A549 (cell line): ENCODE results near the gene THRA. TPM values are rescaled to one million over a fixed set of nuclear protein-coding genes. Genes with fewer than 3 reads are reported as not detected.

Experiments used
- ATAC-seq, 2 experiments: fragments of 200-7000 bp in 1 of 2; fragments of >200 bp in 1 of 2; cut with Nextera tagmentation in 1 of 2; cut with Tn5 transposase in 1 of 2; 3 replicates each; pipeline versions ENCODE4 v1.8.0 to v1.9.1; 2018 to 2020; ENCODE audit warnings: mild to moderate bottlenecking in 1 of 2, moderate library complexity in 1 of 2
- CTCF ChIA-PET: fragments of 300-600 bp; sonication (Branson Sonifier 250); formaldehyde crosslinking; extraction: SDS; loops from one replicate; lab custom pipeline; 2021; ENCODE audit warnings: antibody characterized with exemption, inconsistent platforms; lab: Yijun Ruan, JAX
- POLR2A ChIA-PET: fragments of 350-600 bp; formaldehyde crosslinking; extraction: SDS; loops from one replicate; lab custom pipeline; 2021; ENCODE audit warnings: antibody characterized with exemption, inconsistent platforms; lab: Yijun Ruan, JAX
- DNase-seq, 2 experiments: peaks; one replicate each; pipeline versions ENCODE4 v3.0.0 to v3.0.0-alpha.2; 2011 to 2016; ENCODE audit warnings: low read depth in 1 of 2, low spot score in 1 of 2
- FAIRE-seq: peaks from 2 replicates; lab custom pipeline; 2011; peaks lifted over from hg19 to GRCh38; lab: Jason Lieb, UNC
- H3K27ac ChIP-seq, 2 experiments: fragments of >200 bp; sonication (Bioruptor Twin); formaldehyde crosslinking; 3 replicates each; pipeline ENCODE4 v1.5.1; 2016 to 2017
- H3K4me1 ChIP-seq: fragments of >200 bp; sonication (Bioruptor Twin); formaldehyde crosslinking; 3 replicates; pipeline ENCODE4 v1.6.1; 2016
- H3K4me2 ChIP-seq: fragments of >200 bp; sonication (Bioruptor Twin); formaldehyde crosslinking; 3 replicates; pipeline ENCODE4 v1.6.1; 2016
- H3K4me3 ChIP-seq: fragments of >200 bp; sonication (Bioruptor Twin); formaldehyde crosslinking; 3 replicates; pipeline ENCODE4 v1.5.1; 2016
- H3K9me3 ChIP-seq: fragments of >200 bp; sonication (Bioruptor Twin); formaldehyde crosslinking; 3 replicates; pipeline ENCODE4 v1.6.1; 2016
- BHLHE40 ChIP-seq: IDR thresholded peaks from 2 replicates; pipeline ENCODE4 v1.6.1; 2012; ENCODE audit warnings: low read depth, low read length, inconsistent platforms
- EHF ChIP-seq: fragments of 250-450 bp; sonication (Bioruptor Pico); IDR thresholded peaks from 2 replicates; pipeline ENCODE4 v1.5.0; 2020; ENCODE audit warnings: mild to moderate bottlenecking
- ESRRA ChIP-seq: fragments of 150-350 bp; IDR thresholded peaks from 2 replicates; pipeline ENCODE4 v1.6.1; 2014; ENCODE audit warnings: mild to moderate bottlenecking, low read length, borderline replicate concordance
- GATA3 ChIP-seq: IDR thresholded peaks from 2 replicates; pipeline ENCODE4 v1.6.1; 2012; ENCODE audit warnings: borderline replicate concordance
- HOXB5 ChIP-seq: fragments of 250-450 bp; sonication (Bioruptor Pico); IDR thresholded peaks from 2 replicates; pipeline ENCODE4 v1.5.0; 2020; ENCODE audit warnings: mild to moderate bottlenecking, moderate library complexity
- JUN ChIP-seq, 2 experiments: fragments of >200 bp; sonication (Bioruptor Twin); formaldehyde crosslinking; IDR thresholded peaks; 2 replicates in 1 of 2; 3 replicates in 1 of 2; pipeline ENCODE4 v1.6.1; 2016 to 2017
- JUNB ChIP-seq: fragments of >200 bp; sonication (Bioruptor Twin); formaldehyde crosslinking; IDR thresholded peaks from 2 replicates; pipeline ENCODE4 v1.6.1; 2016
- MAZ ChIP-seq: fragments of 150-350 bp; IDR thresholded peaks from 2 replicates; pipeline ENCODE4 v1.6.1; 2014; ENCODE audit warnings: antibody characterized with exemption, low read depth, low read length, borderline replicate concordance
- MYC ChIP-seq: IDR thresholded peaks from 2 replicates; pipeline ENCODE4 v1.6.1; 2012; ENCODE audit warnings: mild to moderate bottlenecking, inconsistent platforms, low read length, improper control_type of control experiment, borderline replicate concordance
- NPAS2 ChIP-seq: fragments of 250-450 bp; sonication (Bioruptor Pico); IDR thresholded peaks from 2 replicates; pipeline ENCODE4 v1.8.0; 2022; ENCODE audit warnings: mild to moderate bottlenecking, moderate library complexity, borderline replicate concordance
- RAD21 ChIP-seq, 2 experiments: fragments of >200 bp in 1 of 2; sonication (Bioruptor Twin) in 1 of 2; formaldehyde crosslinking in 1 of 2; IDR thresholded peaks in 1 of 2; conservative IDR thresholded peaks in 1 of 2; 2 replicates in 1 of 2; 3 replicates in 1 of 2; pipeline ENCODE4 v1.6.1; 2012 to 2018; ENCODE audit warnings: inconsistent platforms in 1 of 2
- RCOR1 ChIP-seq: fragments of 150-350 bp; IDR thresholded peaks from 2 replicates; pipeline ENCODE4 v1.6.1; 2014; ENCODE audit warnings: antibody characterized with exemption, low read length, low read depth
- SMC3 ChIP-seq: fragments of >200 bp; sonication (Bioruptor Twin); formaldehyde crosslinking; IDR thresholded peaks from 3 replicates; pipeline ENCODE4 v1.6.1; 2018; ENCODE audit warnings: inconsistent platforms
- TP53 ChIP-seq: fragments of 250-450 bp; sonication (Bioruptor Pico); IDR thresholded peaks from 2 replicates; pipeline ENCODE4 v1.5.0; 2021; ENCODE audit warnings: mild to moderate bottlenecking, moderate library complexity
- ZFP36 ChIP-seq: fragments of 450-650 bp; IDR thresholded peaks from 2 replicates; pipeline ENCODE4 v1.6.1; 2014; ENCODE audit warnings: borderline replicate concordance; ENCODE audit not compliant: partially characterized antibody
- ZSCAN20 ChIP-seq: fragments of 250-450 bp; sonication (Bioruptor Pico); IDR thresholded peaks from 2 replicates; pipeline ENCODE4 v1.8.0; 2022; ENCODE audit warnings: mild to moderate bottlenecking, moderate library complexity
- WGBS: methylation state at CpG from one replicate; pipeline ENCODE4 v1.1.6; 2017; ENCODE audit errors: missing lambda C conversion rate; 5-methylcytosine and 5-hydroxymethylcytosine counted together
- polyA plus RNA-seq, 4 experiments: library from polyadenylated mRNA; depleted of rRNA in 3 of 4; stranded (reverse); fragments of >200 nt; fragmentation: RNase III in 1 of 4; extraction: RNeasy Plus Mini Kit Qiagen cat#74134 plus additional on column Dnase treatment in 1 of 4; gene quantifications; 2 replicates in 3 of 4; 3 replicates in 1 of 4; pipeline ENCODE4 v1.2.3, GENCODE V29; 2011 to 2017
- TF ChIP-seq, protein P1 (sequence below): fragments of >200 bp; sonication (Bioruptor Twin); formaldehyde crosslinking; IDR thresholded peaks from 3 replicates; pipeline ENCODE4 v1.5.1; 2016
- TF ChIP-seq, protein P2 (sequence below): IDR thresholded peaks from 2 replicates; pipeline ENCODE4 v1.6.1; 2012
- TF ChIP-seq, protein P3 (sequence below): fragments of >200 bp; sonication (Bioruptor Twin); formaldehyde crosslinking; IDR thresholded peaks from 3 replicates; pipeline ENCODE4 v1.6.1; 2016

THRA gene
- polyA plus RNA-seq, 2 of the 4 experiments (the other 2 are of a cell fraction) = 20.1 to 22.5 TPM

DNA sequence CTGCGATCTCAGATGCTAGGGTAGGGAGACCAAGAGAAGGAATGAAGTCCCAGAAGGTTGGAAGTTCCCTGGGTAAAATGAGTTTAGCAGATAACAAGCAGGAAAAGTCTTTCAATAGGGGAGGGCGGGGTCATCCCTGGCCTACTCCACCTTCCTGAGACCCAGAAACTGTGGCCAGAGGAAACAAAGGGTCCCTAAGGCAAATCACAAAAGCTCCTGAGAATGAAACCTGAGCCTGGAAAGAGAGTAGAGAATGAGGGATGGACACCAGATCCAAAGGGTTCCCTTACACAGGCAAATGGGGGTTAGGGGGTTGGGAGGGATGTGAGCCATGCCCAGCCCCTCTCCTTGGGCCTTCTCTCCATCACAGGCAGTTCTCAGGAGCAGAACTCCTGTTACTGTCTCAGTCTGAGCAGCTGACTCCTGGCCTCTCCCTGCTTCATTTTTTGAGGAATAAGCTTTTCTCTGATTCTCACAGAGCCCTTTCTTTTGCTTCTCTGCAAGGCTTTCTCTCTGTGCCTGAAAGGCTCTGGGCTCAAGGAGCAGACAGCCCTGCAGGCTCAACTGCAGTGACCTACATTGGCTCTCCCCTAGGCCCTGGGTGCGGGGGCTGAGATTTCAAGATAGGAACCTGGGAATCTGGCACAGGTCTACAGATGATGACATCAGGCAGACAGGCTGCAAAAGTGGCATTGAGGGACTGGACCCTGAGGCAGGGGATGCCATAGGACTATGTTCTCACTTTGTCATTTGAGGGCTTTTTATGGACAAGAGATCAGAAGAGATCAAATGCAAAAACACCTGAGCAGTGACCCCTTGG lies 47.5 kb downstream of the THRA start (continued):
- TF ChIP-seq GATA3 = no peak
- no peak for TF ChIP-seq JUN (IDR thresholded peaks at IDR 0.05)
- TF ChIP-seq MYC = no peak

DNA sequence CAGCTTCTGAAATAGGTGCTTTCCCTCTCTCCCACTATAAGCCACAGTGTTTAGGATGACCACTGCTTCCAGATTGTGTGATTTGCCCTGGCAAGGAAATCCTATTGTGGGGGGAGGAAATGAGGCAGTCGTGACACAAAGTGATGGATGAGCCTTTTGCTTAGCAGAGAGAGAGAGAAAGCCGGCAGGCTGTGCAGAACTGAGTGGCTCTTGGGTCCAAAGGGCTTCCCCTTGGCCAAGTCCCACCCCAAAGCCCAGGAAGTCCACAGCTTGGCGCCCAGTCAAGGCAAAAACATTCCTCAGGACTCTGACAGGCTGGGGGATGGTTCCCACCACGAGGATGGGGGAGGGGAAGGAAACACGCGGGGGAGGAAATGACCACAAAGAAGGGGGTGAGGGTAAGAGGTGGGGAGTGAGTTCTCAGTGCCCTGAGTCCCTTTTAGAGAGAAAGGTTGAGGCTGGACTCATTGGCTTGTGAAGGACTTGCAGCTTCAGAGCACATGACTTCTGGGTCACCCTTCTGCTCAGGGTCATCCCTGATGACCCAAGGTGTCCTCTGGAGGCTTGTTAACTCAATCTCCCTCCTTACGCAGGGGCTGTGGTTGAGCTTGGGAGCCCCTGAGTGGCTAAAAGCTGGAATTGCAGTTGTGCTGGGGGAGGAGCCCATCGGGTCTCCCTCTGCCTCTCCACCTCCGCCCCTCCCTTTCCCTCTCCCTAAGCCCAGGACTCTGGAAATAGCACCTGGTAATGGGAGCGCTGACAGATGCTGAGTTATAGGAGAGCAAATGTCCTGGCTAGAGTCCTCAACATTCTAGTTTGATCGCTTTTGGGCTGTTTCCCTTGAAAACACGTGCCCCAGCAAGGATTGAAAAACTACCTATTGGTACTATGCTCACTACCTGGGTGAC lies 48.7 kb downstream of the THRA start:
- peak overlapping the region; percentile 87 for H3K4me2 ChIP-seq
- H3K4me3 ChIP-seq = 0 out of 3 replicates have a peak overlapping the region, but pooled peaks have one; percentile 0
- FAIRE-seq (peak; percentile 77), DNase-seq (peak; percentile 91 to 99), ATAC-seq (peak; percentile 80 to 84)
- POLR2A ChIA-PET = interaction anchor here (0.8 to 7.9 kb wide), 5 partner anchors 11 to 131 kb away, joined by 3 to 173 read pairs (median 6); partner anchors contain the start of genes CASC3, MSL1, NR1D1 and PSMD3
- CTCF ChIA-PET = interaction anchor here (0.6 to 9.4 kb wide), 38 partner anchors 10 to 244 kb away, joined by 3 to 228 read pairs (median 10); partner anchors contain the start of genes CASC3, CDC6, CSF3 and MED24
- TF ChIP-seq RAD21 (conservative IDR thresholded peaks at IDR 0.05 in 1 of 2, IDR thresholded peaks at IDR 0.05 in 1 of 2) (peak; percentile 96), RCOR1 (0 out of 2 replicates have a peak, but pooled peaks have one; percentile 57), HOXB5 (peak; percentile 96), JUNB (no peak), ZSCAN20 (no peak), SMC3 (peak; percentile 93), JUN (IDR thresholded peaks at IDR 0.05) (peak in 1 of 2 experiments; percentile 58; a peak in 3 of 5 replicates), EHF (CRISPR knock-in tag) (no peak), MYC (peak; percentile 84; the same call in 1 of the 2 replicates), NPAS2 (CRISPR knock-in tag) (no peak), BHLHE40 (no peak), ESRRA (peak; percentile 93), MAZ (peak; percentile 48), ZFP36 (peak; percentile 37)
- TF ChIP-seq, protein P1, sequence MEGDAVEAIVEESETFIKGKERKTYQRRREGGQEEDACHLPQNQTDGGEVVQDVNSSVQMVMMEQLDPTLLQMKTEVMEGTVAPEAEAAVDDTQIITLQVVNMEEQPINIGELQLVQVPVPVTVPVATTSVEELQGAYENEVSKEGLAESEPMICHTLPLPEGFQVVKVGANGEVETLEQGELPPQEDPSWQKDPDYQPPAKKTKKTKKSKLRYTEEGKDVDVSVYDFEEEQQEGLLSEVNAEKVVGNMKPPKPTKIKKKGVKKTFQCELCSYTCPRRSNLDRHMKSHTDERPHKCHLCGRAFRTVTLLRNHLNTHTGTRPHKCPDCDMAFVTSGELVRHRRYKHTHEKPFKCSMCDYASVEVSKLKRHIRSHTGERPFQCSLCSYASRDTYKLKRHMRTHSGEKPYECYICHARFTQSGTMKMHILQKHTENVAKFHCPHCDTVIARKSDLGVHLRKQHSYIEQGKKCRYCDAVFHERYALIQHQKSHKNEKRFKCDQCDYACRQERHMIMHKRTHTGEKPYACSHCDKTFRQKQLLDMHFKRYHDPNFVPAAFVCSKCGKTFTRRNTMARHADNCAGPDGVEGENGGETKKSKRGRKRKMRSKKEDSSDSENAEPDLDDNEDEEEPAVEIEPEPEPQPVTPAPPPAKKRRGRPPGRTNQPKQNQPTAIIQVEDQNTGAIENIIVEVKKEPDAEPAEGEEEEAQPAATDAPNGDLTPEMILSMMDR = peak; percentile 93
- TF ChIP-seq, protein P2, sequence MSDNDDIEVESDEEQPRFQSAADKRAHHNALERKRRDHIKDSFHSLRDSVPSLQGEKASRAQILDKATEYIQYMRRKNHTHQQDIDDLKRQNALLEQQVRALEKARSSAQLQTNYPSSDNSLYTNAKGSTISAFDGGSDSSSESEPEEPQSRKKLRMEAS = peak; percentile 78
- no peaks in the 10 kb centered on the region for H3K9me3 ChIP-seq
- peaks cover 60% of the 10 kb centered on the region for H3K4me1 ChIP-seq
- peak overlapping the region; percentile 67 to 93 for H3K27ac ChIP-seq
- 2% methylated on average over 9 of the region's 12 CpGs for WGBS

DNA sequence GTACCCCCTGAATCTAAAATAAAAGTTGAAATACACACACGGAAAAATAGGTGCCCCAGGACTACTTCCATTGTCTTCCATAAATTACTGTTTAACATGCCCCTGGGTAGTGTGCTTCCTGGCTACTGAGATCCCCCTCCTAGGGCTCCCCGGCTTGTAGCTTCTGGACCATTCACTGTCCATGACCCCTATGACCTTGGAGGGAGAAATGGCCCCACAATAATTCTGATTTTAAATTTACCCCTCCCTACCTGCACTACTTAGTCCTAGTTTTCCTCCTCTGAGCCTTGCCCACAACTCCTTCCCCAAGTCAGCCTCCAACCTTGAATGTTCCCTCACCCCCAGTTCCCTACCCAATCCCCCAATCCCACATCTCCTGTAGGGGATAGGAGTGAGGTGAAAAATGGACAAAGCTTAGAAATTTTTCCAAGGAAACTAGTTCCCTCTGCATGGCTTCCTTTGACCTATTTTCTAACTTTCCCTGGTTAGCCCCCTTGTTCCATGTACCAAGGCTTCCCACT lies 49.5 kb downstream of the THRA start:
- ChIA-PET CTCF (interaction anchor here (0.6 to 9.4 kb wide), 42 partner anchors 9 to 195 kb away, joined by 3 to 228 read pairs (median 10); partner anchors contain the start of genes CASC3, CDC6, CSF3 and MED24), POLR2A (interaction anchor here (1.0 to 7.9 kb wide), 12 partner anchors 9 to 146 kb away, joined by 3 to 173 read pairs (median 10); partner anchors contain the start of genes CASC3, CSF3, MED24 and MSL1)
- no peak for FAIRE-seq
- TF ChIP-seq TP53 = no peak
- no peak for TF ChIP-seq ESRRA
- TF ChIP-seq, protein P3, sequence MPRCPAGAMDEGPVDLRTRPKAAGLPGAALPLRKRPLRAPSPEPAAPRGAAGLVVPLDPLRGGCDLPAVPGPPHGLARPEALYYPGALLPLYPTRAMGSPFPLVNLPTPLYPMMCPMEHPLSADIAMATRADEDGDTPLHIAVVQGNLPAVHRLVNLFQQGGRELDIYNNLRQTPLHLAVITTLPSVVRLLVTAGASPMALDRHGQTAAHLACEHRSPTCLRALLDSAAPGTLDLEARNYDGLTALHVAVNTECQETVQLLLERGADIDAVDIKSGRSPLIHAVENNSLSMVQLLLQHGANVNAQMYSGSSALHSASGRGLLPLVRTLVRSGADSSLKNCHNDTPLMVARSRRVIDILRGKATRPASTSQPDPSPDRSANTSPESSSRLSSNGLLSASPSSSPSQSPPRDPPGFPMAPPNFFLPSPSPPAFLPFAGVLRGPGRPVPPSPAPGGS = no peak
- Histone ChIP-seq H3K4me3 (no peak overlapping the region), H3K27ac (peak overlapping the region; percentile 67 to 93), H3K4me2 (peak overlapping the region; percentile 87), H3K9me3 (no peaks in the 10 kb centered on the region), H3K4me1 (peaks cover 60% of the 10 kb centered on the region)
- WGBS = 6% methylated on average over 2 of the region's 2 CpGs
- no peak for ATAC-seq
- no peak for DNase-seq
